BJ (cell line): Measurements from ENCODE around the gene CLCN5. TPM values are rescaled to one million over a fixed set of nuclear protein-coding genes. Genes with fewer than 3 reads are reported as not detected.
A peak's percentile ranks its signal among the peaks of the same experiment; 100 is the strongest.

Experiments used
- CTCF ChIA-PET: fragments of 350-600 bp; formaldehyde crosslinking; extraction: SDS; loops from one replicate; lab custom pipeline; 2021; ENCODE audit warnings: antibody characterized with exemption, inconsistent platforms; lab: Yijun Ruan, JAX
- POLR2A ChIA-PET: fragments of 300-600 bp; sonication (Branson Sonifier 250); formaldehyde crosslinking; extraction: SDS; loops from one replicate; lab custom pipeline; 2021; ENCODE audit warnings: antibody characterized with exemption; lab: Charles Lee
- DNase-seq: peaks from one replicate; pipeline ENCODE4 v3.0.0-alpha.2; 2011; ENCODE audit warnings: low read depth
- H3K27me3 ChIP-seq: 2 replicates; pipeline ENCODE4 v1.6.0; 2011; ENCODE audit warnings: low read length; ENCODE audit not compliant: control insufficient read depth, insufficient read depth
- H3K36me3 ChIP-seq: 2 replicates; pipeline ENCODE4 v1.5.1; 2011; ENCODE audit warnings: low read length; ENCODE audit not compliant: control insufficient read depth, insufficient read depth
- H3K4me3 ChIP-seq: 2 replicates; pipeline ENCODE4 v1.5.1; 2011; ENCODE audit warnings: low read depth, mild to moderate bottlenecking, control low read depth, low read length
- CTCF ChIP-seq: IDR thresholded peaks from 2 replicates; pipeline ENCODE4 v1.5.1; 2011; ENCODE audit warnings: low read depth, mild to moderate bottlenecking, control low read depth, inconsistent platforms, low read length, moderate library complexity; ENCODE audit not compliant: insufficient read depth
- polyA plus RNA-seq: library from polyadenylated mRNA; depleted of rRNA; stranded (reverse); fragments of >200 nt; gene quantifications from 2 replicates; pipeline ENCODE4 v1.2.3, GENCODE V29; 2011

The CLCN5 gene
- polyA plus RNA-seq, 1 experiment, result 1.3 TPM

- Histone ChIP-seq H3K27me3 (no peaks in the 10 kb centered on the region; the same call in 1 of the 2 replicates), H3K36me3 (no peaks in the 10 kb centered on the region), H3K4me3 (no peak overlapping the region)
- ChIA-PET CTCF (interaction anchor here (0.6 to 2.9 kb wide), 12 partner anchors 18 to 666 kb away, joined by 3 to 20 read pairs (median 4); partner anchors contain the start of genes CCNB3 and USP27X), POLR2A (no interaction called here)
- DNase-seq, result no peak
- peak; percentile 79 for TF ChIP-seq CTCF
These were observed 6.8 kb upstream of the CLCN5 start for GRCh38 chrX:49915361-49916222.

GRCh38 chrX:49919617-49920016 lies 2.8 kb upstream of the CLCN5 start:
- H3K36me3 ChIP-seq, result no peaks in the 10 kb centered on the region
- DNase-seq, result no peak
- ChIA-PET POLR2A (no interaction called here), CTCF (interaction anchor here (0.6 to 2.4 kb wide), 10 partner anchors 35 to 1656 kb away, joined by 3 to 7 read pairs (median 3); partner anchors contain the start of genes AKAP4, CCNB3 and USP27X)
- no peak overlapping the region for H3K4me3 ChIP-seq
- H3K27me3 ChIP-seq, result no peaks in the 10 kb centered on the region
- TF ChIP-seq CTCF, result peak; percentile 79

GRCh38 chrX:49921109-49921508 lies 1.3 kb upstream of the CLCN5 start:
- ChIA-PET POLR2A (no interaction called here), CTCF (interaction anchor here (1.1 kb wide), 1 partner anchor 1293 kb away, joined by 3 read pairs; no protein-coding TSS in a partner anchor)
- no peak for TF ChIP-seq CTCF

GRCh38 chrX:49925176-49925575 lies 2.8 kb downstream of the CLCN5 start:
- ChIA-PET CTCF (no interaction called here), POLR2A (no interaction called here)
- Histone ChIP-seq H3K36me3 (no peaks in the 10 kb centered on the region), H3K4me3 (no peak overlapping the region), H3K27me3 (no peaks in the 10 kb centered on the region)
- no peak for DNase-seq
- no peak for TF ChIP-seq CTCF

More at GRCh38 chrX:49921109-49921508, 1.3 kb upstream of the CLCN5 start:
- H3K36me3 ChIP-seq, result no peaks in the 10 kb centered on the region
- H3K4me3 ChIP-seq, result no peak overlapping the region
- no peaks in the 10 kb centered on the region for H3K27me3 ChIP-seq
- DNase-seq, result no peak

- no peak for DNase-seq
- CTCF ChIA-PET, result no interaction called here
These were observed 7.6 kb downstream of the CLCN5 start for GRCh38 chrX:49930039-49930438.

More at GRCh38 chrX:49930039-49930438, 7.6 kb downstream of the CLCN5 start:
- H3K27me3 ChIP-seq, result no peaks in the 10 kb centered on the region
- POLR2A ChIA-PET, result no interaction called here
- no peaks in the 10 kb centered on the region for H3K36me3 ChIP-seq
- no peak for TF ChIP-seq CTCF
- no peak overlapping the region for H3K4me3 ChIP-seq
